GM18870 (cell line): ENCODE results near the gene LCN1.
"Not testable (repeated sequence)": the region's sequence is repeated elsewhere in the genome, so short reads cannot be mapped to it uniquely, and the experiment has no call there.

Source experiments
- ATAC-seq: cut with Tn5 transposase; IDR thresholded peaks from one replicate; pipeline ENCODE4 v1.9.1; 2021; ENCODE audit warnings: moderate library complexity; ENCODE audit not compliant: unreplicated experiment

The LCN1 gene

DNA sequence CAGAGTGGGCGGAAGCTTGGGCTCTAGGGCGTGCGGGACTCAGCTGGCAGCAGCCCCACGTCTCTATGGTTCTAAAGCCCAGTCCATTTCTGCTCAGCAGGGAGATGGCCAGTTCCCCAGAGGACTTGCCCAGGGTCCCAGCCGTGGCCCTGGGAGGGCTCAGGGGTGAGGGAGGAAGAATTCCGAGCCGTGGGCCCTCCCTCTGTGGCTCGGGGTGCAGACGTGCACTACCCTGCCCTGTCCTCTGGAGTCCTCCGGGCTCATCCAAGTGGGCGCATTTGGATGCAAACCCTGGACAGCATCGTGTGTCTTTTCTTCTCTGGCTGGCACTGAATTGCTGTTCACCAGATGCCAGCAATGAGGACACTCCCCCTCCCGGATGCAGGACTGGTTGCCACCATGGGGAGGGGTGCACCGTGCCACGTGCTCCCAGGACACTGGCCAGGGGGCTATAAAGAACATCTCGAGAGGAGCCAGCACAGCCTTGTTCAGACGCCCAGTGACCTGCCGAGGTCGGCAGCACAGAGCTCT lies 24.5 kb downstream of the LCN1 start, which contains the start of gene OBP2A:
OBP2A (plus strand) TSS at position 481 of the 531 bp plus-strand sequence. CDS start 55 bp downstream, outside the sequence.
- not testable (repeated sequence) for ATAC-seq

DNA sequence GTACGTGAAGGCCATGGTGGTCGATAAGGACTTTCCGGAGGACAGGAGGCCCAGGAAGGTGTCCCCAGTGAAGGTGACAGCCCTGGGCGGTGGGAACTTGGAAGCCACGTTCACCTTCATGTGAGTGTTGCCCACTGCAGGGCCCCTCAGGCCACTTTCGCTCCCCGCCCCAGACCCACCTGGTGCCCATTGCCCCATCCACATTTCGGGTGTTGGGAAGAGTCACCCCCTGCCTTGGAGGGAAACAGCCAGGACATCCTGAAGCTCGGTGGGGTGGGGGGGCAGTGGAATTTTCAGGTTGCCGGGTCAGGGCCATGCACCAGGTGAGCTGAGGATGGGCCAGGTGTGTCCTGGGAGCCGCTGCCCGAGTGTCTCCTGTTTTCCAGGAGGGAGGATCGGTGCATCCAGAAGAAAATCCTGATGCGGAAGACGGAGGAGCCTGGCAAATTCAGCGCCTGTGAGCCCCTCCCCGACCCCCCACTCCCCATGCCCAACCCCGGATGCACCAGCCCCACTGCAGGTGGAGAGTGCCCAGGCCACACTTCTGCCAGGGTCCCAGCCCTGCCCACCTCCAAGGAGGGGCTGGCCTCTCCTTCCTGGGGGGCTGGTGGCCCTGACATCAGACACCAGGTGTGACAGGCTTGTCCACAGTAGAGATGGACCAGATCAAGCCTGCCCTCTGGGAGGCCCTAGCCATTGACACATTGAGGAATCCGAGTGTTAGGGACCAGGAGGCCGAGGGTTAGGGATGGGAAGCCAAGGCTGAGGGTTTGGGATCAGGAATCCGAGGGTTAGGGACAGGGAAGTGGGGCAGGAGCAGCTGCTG lies 25.8 kb downstream of the LCN1 start:
- ATAC-seq: not testable (repeated sequence)

DNA sequence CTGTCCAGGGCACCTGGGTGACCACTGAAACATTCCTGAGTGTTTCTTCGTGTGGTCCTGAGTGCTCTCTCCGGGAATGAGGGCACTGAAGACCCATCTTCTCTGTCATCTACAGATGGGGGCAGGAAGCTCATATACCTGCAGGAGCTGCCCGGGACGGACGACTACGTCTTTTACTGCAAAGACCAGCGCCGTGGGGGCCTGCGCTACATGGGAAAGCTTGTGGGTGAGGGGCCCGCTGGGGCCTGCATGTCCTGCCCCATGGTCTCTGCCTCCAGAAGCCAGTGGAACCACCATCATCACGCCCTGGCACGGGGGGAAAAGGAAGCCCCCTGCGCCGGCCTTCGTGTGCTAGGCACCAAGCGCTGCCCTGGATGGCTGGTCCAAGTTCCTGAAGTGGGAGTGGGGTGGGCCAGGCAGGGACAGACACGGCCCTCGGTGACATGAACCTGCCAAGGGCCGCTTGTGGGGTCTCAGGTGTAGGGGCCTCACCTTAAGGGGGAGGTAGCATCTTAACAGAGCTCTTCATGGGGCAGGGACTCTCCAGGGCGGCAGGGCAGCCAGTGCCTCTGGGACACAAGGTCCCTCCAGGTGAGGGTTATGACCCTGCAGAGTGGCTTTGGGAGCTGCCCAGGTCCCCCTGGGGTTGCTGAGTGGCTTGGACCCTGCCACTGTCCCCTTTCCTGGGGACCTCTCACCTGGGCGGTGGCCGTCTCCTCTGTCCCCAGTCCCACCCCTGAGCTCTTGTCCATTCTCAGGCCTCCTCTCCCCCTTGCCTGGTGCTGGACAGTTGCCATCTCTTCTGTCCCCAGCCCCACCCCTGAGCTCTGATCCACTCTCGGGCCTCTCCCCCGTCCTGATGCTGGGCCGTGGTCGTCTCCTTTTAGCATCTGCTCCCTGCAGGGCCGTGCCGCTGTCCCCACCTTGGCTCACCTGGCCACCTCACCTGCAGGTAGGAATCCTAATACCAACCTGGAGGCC lies 26.8 kb downstream of the LCN1 start:
- ATAC-seq: no peak

DNA sequence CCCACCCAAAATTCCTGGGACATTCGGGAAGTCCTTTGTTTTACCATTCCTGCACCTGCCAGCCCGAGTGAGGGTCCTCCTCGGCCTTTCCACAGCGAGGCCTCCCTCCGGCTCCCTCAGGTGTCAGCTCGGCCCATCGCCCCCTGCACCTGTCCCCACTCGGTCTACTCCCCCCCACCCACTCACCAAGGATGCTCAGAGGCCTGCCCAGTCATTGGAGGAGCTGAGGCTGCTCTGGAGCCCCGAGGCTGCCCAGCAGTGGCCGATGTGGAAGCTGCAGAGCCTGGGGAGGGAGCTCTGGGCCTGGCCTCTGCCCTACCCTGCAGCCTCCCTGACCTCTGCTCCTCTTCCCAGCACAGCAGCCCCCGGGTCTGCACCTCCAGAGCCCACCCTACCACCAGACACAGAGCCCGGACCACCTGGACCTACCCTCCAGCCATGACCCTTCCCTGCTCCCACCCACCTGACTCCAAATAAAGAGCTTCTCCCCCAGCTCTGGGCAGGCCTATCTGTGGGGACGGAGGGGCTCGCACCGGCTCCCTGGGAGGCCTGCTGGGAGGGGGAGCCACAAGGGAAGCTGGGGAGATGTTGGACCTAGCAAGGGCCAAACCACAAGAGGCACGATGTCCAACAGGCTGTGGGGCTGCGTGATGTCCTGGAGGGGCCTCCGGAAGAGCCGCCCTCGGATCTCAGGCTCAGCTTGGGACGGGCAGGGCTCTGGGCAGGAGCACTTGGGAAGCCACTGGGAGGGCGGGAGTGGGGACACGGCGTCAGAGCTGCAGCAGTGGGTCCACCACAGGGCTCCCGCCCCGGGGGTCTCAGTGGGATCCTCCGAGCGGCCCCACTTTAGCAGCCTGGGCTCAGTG lies 28.5 kb downstream of the LCN1 start:
- not testable (repeated sequence) for ATAC-seq

DNA sequence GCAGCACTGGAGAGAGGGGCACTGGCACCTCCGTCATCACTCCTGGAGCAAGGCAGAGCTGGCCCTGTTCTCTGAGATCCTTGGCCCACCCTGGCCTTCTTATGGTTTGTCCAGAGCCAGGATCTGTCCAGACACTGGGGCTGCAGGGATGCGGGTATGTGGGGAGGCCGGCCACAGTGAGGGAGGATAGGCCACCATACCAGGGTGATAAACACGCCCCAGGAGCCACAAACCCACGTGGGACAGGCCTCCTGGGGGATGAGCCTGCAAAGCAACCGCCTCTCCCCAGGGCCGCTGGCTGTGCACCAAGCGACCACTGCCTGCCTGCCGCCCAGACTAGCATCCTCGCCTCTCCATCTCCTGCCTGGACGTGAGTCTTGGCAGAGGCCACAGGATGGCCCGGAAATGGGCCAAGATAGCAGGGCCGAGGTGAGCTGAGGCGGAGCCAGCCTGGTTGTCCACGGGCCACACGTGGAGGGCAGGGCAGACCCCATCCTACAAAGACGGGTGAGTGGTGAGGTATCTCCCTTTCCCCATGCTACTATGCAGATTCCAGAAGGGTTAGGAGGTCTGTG lies 29.2 kb downstream of the LCN1 start:
- ATAC-seq: no peak

DNA sequence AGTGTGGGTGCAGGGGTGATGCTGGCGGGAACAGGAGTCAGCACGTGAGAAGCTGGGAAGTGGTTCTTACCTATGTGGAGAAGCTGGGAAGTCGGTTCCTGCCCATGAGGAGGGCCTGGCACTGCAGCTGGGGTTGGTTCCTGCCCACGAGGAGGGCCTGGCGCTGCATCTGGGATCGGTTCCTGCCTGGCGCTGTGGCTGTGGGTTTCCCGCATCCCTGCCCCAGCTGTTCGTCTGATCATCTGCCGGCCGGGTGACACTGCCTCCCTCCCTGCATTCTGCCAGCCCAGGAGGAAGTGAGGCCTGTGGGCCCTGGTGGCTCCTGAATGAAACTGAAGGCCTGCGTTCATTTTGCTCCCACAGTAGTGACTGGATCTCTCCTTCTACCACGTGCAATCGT lies 29.8 kb downstream of the LCN1 start:
- ATAC-seq: no peak

DNA sequence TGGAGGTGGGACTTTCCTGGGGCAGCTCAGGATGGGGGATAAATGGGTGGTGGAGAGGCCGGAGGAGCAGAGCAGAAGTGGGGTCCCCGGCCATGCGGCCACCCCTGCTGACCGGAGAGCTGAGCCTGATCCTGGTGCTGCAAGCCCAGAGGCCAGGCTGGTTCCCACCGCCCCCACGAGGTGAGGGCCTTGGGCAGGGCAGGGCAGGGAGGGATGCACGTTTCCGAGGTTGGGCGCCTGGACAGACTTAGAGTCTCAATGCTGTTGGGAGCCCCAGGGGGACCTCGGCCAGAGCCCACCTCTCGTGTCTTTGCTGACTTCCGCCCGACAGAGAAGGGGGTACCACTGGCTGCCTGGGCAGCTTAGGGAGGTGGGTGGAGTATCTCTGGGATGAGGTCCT lies 30.2 kb downstream of the LCN1 start:
- ATAC-seq: no peak

DNA sequence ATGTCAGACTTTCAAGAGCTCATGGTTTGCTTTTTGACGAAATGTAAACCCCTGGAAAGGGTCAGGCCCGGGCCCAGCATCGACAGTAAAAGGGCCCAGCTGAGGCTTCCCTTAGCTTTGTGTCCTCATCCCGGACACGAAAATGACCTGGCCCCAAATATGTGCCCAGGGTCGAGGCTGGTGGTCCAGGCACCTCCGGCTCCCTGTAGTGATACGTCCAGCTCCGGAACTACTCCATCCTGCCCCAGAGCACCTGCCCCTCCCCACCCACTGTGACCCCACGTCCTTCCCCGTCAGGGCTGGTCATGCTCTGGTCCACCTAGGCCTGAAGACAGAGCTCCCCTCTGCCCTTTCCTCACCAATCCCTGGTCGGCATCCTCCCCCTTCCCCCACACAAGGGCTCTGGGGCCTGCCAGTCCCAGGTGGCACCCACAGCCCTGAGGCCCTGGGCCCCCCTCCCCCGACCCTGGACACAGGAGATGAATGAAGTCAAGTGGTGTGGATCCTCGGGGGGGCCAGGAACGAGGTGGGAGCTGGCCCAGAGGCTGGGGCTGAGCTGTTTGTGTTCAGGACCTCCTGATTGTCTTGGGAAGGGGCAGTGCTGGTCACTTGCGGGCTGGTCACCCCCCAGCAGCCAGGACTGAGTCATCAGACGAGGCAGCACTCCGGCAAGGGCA lies 30.9 kb downstream of the LCN1 start:
- no peak for ATAC-seq

DNA sequence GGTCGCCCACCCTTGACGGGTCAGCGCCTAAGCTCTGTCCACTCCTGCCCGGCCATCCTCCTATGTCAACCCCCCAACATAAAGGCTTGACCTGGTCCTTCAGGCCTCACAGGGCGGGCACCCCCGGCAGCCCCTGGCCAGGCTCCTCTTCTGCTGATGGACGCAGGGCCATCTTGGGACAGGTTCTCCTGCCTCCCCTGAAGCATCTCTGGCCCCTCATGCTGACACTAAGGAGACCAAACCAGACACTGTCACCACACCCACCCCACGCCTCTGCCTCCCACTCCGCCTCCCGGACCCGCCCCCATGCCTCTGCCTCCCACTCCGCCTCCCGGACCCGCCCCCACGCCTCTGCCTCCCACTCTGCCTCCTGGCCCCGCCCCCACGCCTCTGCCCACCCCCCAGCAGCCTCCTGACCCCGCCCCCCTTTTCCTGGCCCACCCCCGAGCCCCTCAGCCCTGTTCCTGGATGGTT lies 31.5 kb downstream of the LCN1 start:
- ATAC-seq: no peak

DNA sequence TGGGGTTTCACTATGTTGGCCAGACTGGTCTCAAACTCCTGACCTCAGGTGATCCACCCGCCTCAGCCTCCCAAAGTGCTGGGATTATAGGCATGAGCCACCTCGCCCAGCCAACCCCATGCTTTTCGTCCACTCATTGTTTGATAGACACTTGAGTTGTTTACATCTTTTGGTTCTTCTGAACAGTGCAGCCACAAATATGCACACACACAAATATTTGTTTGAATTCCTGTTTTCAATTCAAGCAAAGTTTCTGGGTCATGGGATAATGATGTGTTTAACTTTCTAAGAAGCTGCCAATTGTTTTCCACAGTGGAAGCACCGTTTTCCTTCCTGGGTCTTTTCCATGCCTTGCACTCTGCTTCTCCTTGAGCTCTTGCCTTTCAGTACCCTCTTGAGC lies 33.5 kb downstream of the LCN1 start:
- ATAC-seq: no peak

DNA sequence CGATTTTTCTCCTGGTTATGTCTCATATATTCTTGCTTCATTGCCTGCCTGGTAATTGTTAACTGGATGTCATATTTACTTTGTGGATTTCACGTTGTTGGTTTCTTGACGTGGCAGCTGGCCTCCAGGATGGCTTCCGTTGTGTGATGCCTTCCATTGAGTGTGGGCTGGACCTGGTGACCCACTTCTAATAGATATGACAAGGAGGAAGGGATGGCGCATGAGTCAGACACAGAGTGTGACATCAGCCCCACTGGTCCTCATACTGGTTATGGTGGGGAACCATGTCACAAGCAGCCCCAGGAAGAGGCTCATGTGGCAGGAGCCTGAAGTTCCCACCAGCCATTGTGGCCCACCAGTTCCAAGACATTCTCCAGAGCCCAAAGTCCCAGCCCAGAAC lies 34.0 kb downstream of the LCN1 start:
- no peak for ATAC-seq

DNA sequence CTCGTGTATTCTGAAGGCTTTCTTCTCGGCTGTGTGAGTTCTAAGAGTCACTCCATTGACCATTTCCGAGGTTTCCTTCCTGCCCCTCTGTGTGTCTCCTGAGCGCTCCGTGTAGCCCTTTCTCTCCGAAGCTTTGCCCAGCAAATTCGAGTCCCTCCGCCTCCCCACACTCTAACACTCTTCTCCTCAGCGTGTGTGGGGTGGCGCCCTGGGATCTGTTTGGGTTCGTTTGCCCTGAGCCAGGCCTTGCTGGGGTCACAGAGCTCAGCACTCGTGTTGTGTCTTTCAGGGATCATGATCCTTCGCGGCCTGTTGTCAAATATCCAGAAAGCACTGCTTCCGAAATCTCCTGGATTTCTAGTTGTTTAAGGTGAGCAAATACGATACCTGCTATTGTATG lies 34.7 kb downstream of the LCN1 start:
- no peak for ATAC-seq

DNA sequence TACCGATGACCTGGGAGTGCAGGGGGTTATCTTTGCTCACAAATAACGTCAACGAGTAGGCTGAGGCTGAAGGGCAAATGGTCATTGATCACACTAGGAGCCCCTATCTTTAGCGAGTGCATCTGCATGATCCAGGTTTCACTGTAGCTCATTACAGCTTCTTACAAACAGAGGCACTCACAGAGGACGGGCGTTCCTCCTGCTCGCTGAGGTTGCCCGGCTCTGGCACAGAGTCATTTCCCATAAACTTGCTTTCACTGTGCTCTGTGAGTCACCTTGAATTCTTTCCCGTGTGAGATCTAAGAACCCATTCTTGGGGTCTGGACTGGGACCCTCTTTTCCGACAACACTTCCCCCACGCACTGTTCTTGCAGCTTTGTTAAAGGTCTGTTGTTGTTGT lies 38.4 kb downstream of the LCN1 start:
- ATAC-seq: no peak

DNA sequence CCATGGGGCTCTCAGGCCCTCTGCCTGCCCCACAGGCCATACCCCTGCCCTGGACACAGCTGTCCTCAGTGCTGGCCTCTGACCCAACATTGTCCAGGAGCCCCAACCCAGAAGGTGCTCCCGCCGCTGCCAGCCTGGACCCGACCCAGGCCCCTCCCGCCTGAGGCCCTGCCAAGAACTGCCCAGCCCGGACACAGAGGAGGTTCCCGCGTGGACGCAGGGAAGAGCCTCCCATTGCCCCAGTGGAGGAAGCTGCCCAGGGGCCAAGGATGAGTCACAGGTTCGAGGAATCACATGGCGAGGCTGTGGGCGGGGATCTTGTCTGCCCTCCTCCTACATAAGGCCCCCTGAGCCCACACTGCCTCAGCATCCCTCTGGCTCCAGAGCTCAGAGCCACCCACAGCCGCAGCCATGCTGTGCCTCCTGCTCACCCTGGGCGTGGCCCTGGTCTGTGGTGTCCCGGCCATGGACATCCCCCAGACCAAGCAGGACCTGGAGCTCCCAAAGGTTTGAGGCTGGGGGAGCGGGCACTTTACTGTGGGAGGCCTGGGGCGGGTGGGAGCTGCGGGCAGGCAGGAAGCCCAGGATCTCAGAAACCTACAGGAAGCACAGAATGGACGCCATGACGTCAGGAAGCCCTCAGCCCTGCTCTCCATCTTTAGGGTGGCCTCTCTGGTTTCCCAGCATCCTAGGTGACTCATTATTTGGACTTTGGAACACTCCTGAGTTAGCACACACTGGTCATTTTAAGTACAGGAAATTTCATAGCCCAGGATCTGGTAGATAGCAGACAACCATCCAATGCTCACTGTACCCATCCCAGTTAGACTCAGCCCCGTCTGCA lies 40.4 kb downstream of the LCN1 start, which contains the start of gene PAEP:
PAEP (plus strand) TSS at position 366 of the 844 bp plus-strand sequence.
- no peak for ATAC-seq

DNA sequence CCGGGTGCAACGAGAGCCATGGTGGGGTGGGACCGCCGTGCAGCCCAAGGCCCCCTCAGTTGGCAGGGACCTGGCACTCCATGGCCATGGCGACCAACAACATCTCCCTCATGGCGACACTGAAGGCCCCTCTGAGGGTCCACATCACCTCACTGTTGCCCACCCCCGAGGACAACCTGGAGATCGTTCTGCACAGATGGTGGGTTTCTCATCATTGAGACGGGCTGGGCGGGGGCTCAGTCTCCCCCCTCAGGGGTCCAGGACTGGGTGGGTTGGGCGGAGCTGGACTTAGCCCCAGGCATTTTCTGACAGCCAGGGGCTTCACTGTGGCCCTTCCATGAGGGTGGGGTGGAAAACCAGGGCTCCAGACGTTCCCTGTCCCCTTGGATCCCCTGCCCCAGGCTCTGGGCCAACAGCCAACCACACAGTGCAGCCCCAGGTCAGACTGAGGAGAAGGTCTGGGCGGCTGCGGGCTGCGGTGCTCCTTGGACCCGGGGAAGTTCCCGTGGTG lies 41.0 kb downstream of the LCN1 start:
- no peak for ATAC-seq

DNA sequence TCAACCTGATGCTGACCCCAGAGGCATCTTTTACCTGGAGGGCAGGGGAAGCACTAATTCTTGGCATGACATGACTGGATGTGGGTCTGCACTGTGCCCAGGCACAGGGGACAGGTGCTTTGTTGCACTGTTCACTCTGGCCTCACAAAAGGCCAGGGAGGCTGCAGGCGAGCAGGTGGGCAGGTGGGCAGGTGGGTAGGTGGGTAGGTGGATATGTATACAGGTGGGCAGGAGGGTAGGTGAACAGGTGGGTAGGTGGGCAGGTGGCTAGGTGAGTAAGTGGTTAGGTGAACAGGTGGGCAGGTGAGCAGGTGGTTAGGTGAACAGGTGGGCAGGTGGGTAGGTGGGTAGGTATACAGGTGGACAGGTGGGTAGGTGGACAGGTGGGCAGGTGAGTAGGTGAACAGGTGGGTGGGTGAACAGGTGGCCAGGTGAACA lies 41.8 kb downstream of the LCN1 start:
- ATAC-seq: no peak

DNA sequence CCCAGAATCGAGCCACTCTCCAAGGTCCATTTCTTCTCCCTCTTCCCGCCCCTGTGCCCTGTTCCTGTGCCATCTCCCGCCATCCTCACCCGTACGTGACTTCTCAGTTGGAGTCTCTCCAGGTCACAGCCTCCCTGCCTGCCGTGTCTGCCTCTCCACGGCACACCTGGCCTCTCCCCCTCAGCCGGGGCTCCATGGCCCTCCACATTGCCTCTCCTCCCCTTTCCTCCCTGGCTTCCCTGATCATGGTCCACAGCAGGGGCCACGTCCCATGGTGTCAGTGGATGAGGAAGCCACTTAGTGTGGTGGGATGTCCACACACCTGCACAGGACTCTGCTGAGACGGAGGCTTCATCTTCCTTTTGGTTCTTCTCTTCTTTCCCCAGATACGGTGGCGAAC lies 42.6 kb downstream of the LCN1 start:
- ATAC-seq: no peak

DNA sequence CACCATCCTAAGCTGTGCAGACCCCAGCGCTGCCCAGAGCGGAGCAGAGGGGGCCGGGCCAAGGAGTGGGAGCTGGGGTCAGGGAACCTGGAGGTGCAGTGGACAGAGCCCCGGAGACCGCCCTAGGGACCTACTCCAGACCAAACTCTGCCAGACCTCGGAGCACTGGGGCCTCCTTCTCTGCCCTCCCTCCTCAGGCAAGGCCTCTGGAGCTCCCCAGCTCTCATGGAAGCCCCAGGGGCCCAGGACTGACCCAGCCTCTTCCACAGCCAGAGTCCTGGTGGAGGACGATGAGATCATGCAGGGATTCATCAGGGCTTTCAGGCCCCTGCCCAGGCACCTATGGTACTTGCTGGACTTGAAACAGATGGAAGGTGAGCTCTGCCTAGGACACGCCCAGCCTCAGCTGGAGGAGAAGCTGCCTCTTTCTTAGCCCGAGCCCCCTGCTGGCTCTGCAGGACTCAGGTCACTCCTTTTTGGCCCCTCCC lies 43.9 kb downstream of the LCN1 start:
- no peak for ATAC-seq
